ENCODE results near the gene IL12RB1.
"Not testable (repeated sequence)": the region's sequence is repeated elsewhere in the genome, so short reads cannot be mapped to it uniquely, and the experiment has no call there.

The IL12RB1 gene

DNA sequence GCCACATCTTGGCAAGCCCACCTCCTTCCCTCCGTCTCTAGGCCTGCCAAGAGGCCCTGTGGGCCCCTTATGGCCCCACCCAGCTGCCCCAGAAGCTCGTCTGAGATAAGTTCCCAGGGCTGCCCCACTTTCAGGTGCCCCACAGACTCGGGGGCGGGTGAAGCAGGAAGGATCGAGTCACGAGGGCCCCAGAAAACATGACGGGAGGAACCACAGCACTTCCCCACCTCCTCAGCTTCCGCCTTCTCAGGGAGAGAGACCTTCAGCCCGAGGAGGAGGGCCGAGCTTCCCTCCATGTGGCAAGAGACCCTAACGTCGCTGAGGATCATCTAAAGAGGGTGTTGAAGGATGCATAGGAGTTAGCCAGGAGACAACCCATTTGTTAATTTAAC lies 4.5 kb upstream of the IL12RB1 start:
- peak; percentile 68 for DNase-seq (ENCODE audit: low spot score)
- in situ Hi-C loops (cut with MboI; ENCODE audit: low sequenced_read_pairs, unreplicated experiment), result no loop called here
- TF ChIP-seq, protein P1, sequence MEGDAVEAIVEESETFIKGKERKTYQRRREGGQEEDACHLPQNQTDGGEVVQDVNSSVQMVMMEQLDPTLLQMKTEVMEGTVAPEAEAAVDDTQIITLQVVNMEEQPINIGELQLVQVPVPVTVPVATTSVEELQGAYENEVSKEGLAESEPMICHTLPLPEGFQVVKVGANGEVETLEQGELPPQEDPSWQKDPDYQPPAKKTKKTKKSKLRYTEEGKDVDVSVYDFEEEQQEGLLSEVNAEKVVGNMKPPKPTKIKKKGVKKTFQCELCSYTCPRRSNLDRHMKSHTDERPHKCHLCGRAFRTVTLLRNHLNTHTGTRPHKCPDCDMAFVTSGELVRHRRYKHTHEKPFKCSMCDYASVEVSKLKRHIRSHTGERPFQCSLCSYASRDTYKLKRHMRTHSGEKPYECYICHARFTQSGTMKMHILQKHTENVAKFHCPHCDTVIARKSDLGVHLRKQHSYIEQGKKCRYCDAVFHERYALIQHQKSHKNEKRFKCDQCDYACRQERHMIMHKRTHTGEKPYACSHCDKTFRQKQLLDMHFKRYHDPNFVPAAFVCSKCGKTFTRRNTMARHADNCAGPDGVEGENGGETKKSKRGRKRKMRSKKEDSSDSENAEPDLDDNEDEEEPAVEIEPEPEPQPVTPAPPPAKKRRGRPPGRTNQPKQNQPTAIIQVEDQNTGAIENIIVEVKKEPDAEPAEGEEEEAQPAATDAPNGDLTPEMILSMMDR (IDR thresholded peaks at IDR 0.05; ENCODE audit: borderline replicate concordance, control extremely low read depth, extremely low read depth, insufficient read depth, missing control alignments), result no peak

DNA sequence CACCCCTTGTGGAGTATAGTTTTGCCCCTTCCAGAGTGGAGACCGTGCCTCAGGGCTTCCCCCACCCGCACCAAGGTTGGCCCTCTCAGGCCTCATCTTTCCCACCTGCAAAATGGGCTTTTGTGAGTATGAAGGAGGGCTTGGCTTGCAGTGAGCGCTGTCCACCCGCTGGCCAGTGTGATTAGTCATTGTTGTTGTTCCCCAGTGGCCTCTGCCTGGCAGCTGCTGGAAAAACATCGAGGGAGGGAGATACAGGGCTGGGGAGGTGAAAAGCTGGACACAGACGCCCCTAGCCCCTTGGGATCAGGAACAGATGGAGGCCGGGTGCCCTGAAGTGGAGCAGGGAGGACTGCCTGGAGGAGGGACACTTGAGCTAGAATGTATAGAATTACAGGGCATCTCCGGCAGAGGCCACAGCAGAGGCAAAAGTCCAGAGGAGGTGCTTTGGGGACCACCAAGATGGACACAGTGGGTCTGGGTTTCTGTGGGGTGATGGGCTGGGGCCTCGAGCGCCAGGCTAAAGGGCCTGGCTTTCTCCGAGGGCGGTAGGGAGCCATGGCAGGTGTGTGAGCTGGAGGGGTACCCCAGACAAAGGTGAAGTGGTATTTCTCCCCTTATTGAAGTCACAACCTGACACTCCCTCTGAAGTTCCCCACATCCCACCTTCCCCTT lies 3.9 kb upstream of the IL12RB1 start:
- no peak for DNase-seq (ENCODE audit: low spot score)
- in situ Hi-C loops (cut with MboI; ENCODE audit: low sequenced_read_pairs, unreplicated experiment), result no loop called here
- TF ChIP-seq, protein P1 (IDR thresholded peaks at IDR 0.05; ENCODE audit: borderline replicate concordance, control extremely low read depth, extremely low read depth, insufficient read depth, missing control alignments), result no peak

DNA sequence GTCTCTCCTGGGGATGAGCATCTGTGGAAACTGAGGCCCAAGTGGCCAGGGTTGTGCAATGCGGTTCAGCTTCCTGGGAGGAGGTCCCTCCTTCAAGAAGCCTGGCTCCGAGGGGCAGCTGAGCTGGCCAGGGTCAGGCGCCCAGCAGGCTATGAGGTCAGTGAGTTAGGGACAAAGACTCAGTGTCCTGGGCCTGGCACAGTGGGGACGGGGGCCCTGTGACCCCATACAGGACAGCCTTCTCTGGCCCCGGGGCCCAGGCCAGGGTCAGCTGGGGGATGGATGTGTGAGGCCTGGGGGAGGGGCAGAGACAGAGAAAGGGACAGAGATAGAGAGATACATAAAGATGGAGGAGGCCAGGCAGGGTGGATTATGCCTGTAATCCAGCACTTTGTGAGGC lies 3.0 kb upstream of the IL12RB1 start:
- in situ Hi-C loops (cut with MboI; ENCODE audit: low sequenced_read_pairs, unreplicated experiment), result no loop called here
- TF ChIP-seq, protein P1 (IDR thresholded peaks at IDR 0.05; ENCODE audit: borderline replicate concordance, control extremely low read depth, extremely low read depth, insufficient read depth, missing control alignments), result no peak
- DNase-seq (ENCODE audit: low spot score), result no peak

- in situ Hi-C loops (cut with MboI; ENCODE audit: low sequenced_read_pairs, unreplicated experiment), result not testable (repeated sequence)
- peak; percentile 63 for DNase-seq (ENCODE audit: low spot score)
Observed at GRCh38 chr19:18089096-18089541, 2.4 kb upstream of the IL12RB1 start.

- in situ Hi-C loops (cut with MboI; ENCODE audit: low sequenced_read_pairs, unreplicated experiment), result no loop called here
- no peak for DNase-seq (ENCODE audit: low spot score)
- TF ChIP-seq, protein P1 (IDR thresholded peaks at IDR 0.05; ENCODE audit: borderline replicate concordance, control extremely low read depth, extremely low read depth, insufficient read depth, missing control alignments), result no peak
Observed at GRCh38 chr19:18085702-18086457, 854 bp downstream of the IL12RB1 start.

- TF ChIP-seq, protein P1 (IDR thresholded peaks at IDR 0.05; ENCODE audit: borderline replicate concordance, control extremely low read depth, extremely low read depth, insufficient read depth, missing control alignments), result no peak
- in situ Hi-C loops (cut with MboI; ENCODE audit: low sequenced_read_pairs, unreplicated experiment), result no loop called here
- DNase-seq (ENCODE audit: low spot score), result no peak
Observed at GRCh38 chr19:18083929-18084684, 2.6 kb downstream of the IL12RB1 start.
